HepG2 (cell line): ENCODE measurements around the gene ZBTB21. TPM values are rescaled to one million over a fixed set of nuclear protein-coding genes. Genes with fewer than 3 reads are reported as not detected.
"Not testable (repeated sequence)": the region's sequence is repeated elsewhere in the genome, so short reads cannot be mapped to it uniquely, and the experiment has no call there.

Source experiments
- ATAC-seq: fragments of 200-7000 bp; cut with Tn5 transposase; 3 replicates; pipeline ENCODE4 v1.9.1; 2020; ENCODE audit warnings: mild to moderate bottlenecking, moderate library complexity
- BruUV-seq: library from RNA; stranded (reverse); fragments of 400-500 nt; replicated peaks from 2 replicates; lab custom pipeline; 2021; lab: Mats Ljungman, UMichigan
- CTCF ChIA-PET: fragments of 300-600 bp; formaldehyde crosslinking; extraction: SDS; loops from one replicate; lab custom pipeline; 2021; ENCODE audit warnings: low total read pairs, inconsistent platforms, low intra/inter-chr PET ratio; lab: Yijun Ruan, JAX
- POLR2A ChIA-PET: fragments of 350-600 bp; sonication (Branson Sonifier 250); formaldehyde crosslinking; loops from one replicate; lab custom pipeline; 2020; ENCODE audit warnings: antibody characterized with exemption, inconsistent platforms; lab: Yijun Ruan, JAX
- DNase-seq: peaks from one replicate; pipeline ENCODE4 v3.0.0-alpha.2; 2015; ENCODE audit warnings: low spot score
- FAIRE-seq: peaks from 3 replicates; lab custom pipeline; 2011; peaks lifted over from hg19 to GRCh38; lab: Jason Lieb, UNC
- H2AFZ ChIP-seq: one replicate; pipeline ENCODE4 v1.6.1; 2011; ENCODE audit warnings: low read length, inconsistent platforms
- H3K27ac ChIP-seq: fragments of 300-600 bp; 3 replicates; pipeline ENCODE4 v1.8.0; 2011; ENCODE audit warnings: mixed run types, mild to moderate bottlenecking, mixed read lengths, low read length, inconsistent platforms; ENCODE audit not compliant: insufficient read depth; ENCODE audit errors: extremely low read length
- H3K27me3 ChIP-seq, 2 experiments: fragments of 200-600 bp in 1 of 2; 2 replicates in 1 of 2; 3 replicates in 1 of 2; pipeline versions ENCODE4 v1.6.0 to v1.8.0; 2011; ENCODE audit warnings: low read length in 2 of 2, mild to moderate bottlenecking in 2 of 2, moderate library complexity in 2 of 2, inconsistent platforms in 1 of 2; ENCODE audit not compliant: insufficient read depth in 2 of 2, control insufficient read depth in 1 of 2
- H3K36me3 ChIP-seq, 2 experiments: fragments of 200-600 bp in 1 of 2; replicated peaks in 1 of 2; 2 replicates in 1 of 2; 3 replicates in 1 of 2; pipeline versions ENCODE4 v1.5.1 to v1.8.0; 2011; ENCODE audit warnings: low read length in 2 of 2, inconsistent platforms in 1 of 2; ENCODE audit not compliant: insufficient read depth in 2 of 2, control insufficient read depth in 1 of 2
- H3K4me1 ChIP-seq: 2 replicates; pipeline ENCODE4 v1.5.1; 2012; ENCODE audit warnings: low read length, inconsistent platforms; ENCODE audit not compliant: insufficient read depth
- H3K4me2 ChIP-seq: 2 replicates; pipeline ENCODE4 v1.6.0; 2011; ENCODE audit warnings: low read depth, low read length, inconsistent platforms
- H3K4me3 ChIP-seq, 3 experiments: fragments of 200-600 bp in 1 of 3; sonication (generic), shearing (Covaris generic) in 1 of 3; replicated peaks in 1 of 3; 2 replicates each; pipeline ENCODE4 v1.5.1; 2011 to 2016; ENCODE audit warnings: low read length in 3 of 3, inconsistent platforms in 2 of 3, low read depth in 2 of 3, mild to moderate bottlenecking in 2 of 3, control low read depth in 1 of 3, mixed read lengths in 1 of 3; ENCODE audit not compliant: insufficient read depth in 1 of 3
- H3K79me2 ChIP-seq: one replicate; pipeline ENCODE4 v1.6.1; 2011; ENCODE audit warnings: low read length, inconsistent platforms; ENCODE audit not compliant: insufficient read depth
- H3K9ac ChIP-seq: 2 replicates; pipeline ENCODE4 v1.6.0; 2011; ENCODE audit warnings: mild to moderate bottlenecking, low read depth, low read length, inconsistent platforms; ENCODE audit not compliant: insufficient read depth
- H3K9me3 ChIP-seq: 2 replicates; pipeline ENCODE4 v1.5.1; 2012; ENCODE audit warnings: mild to moderate bottlenecking, low read length
- H4K20me1 ChIP-seq: 2 replicates; pipeline ENCODE4 v1.6.0; 2011; ENCODE audit warnings: inconsistent platforms, mild to moderate bottlenecking, low read length, moderate library complexity; ENCODE audit not compliant: insufficient read depth
- CCAR2 ChIP-seq: fragments of 200-400 bp; formaldehyde crosslinking; optimal IDR thresholded peaks from 2 replicates; pipeline ENCODE3; 2018; ENCODE audit warnings: low read depth, mild to moderate bottlenecking, low read length, moderate library complexity
- EHMT2 ChIP-seq: fragments of 200-600 bp; sonication (generic); IDR thresholded peaks from 2 replicates; pipeline ENCODE4 v1.7.0; 2017; ENCODE audit warnings: antibody characterized with exemption, low read depth, low read length, borderline replicate concordance
- IRF1 ChIP-seq: sonication (generic); formaldehyde crosslinking; IDR thresholded peaks from 2 replicates; pipeline ENCODE4 v1.4.0; 2020; ENCODE audit warnings: low read depth, mild to moderate bottlenecking, missing genetic modification reagents
- RFX5 ChIP-seq: IDR thresholded peaks from 2 replicates; pipeline ENCODE4 v1.6.1; 2011; ENCODE audit warnings: low read depth, low read length, improper control_type of control experiment
- SMYD3 ChIP-seq: sonication (generic); formaldehyde crosslinking; IDR thresholded peaks from 2 replicates; pipeline ENCODE4 v1.8.1; 2023; ENCODE audit warnings: mild to moderate bottlenecking, missing genetic modification reagents
- TBL1XR1 ChIP-seq: fragments of 150-350 bp; IDR thresholded peaks from 2 replicates; pipeline ENCODE4 v1.6.1; 2014; ENCODE audit warnings: borderline replicate concordance, low read length; ENCODE audit not compliant: partially characterized antibody
- WGBS: methylation state at CpG from one replicate; pipeline ENCODE4 v1.1.6; 2017; ENCODE audit warnings: low lambda C conversion rate; 5-methylcytosine and 5-hydroxymethylcytosine counted together
- in situ Hi-C: cut with HindIII; loops from 2 replicates; pipeline ENCODE4 v1.10.0; 2017; ENCODE audit warnings: low pct_unique_long_range_greater_than_20kb; ENCODE audit not compliant: extremely low pct_ligation_motif_present
- intact Hi-C: fragments of 100-400 bp; cut with micrococcal nuclease; formaldehyde crosslinking; loops from one replicate; pipeline ENCODE4 v1.10.0; 2022; ENCODE audit not compliant: unreplicated experiment
- polyA plus RNA-seq, 8 experiments: library from polyadenylated mRNA; depleted of rRNA in 3 of 8; stranded (reverse) in 7 of 8; unstranded in 1 of 8; fragments of >200 nt; fragmentation: Illumina TruSeq in 4 of 8; extraction: Trizol in 4 of 8; gene quantifications; 2 replicates each; pipeline versions ENCODE4 v1.2.1 to v1.2.3, GENCODE V29; 2011 to 2016; ENCODE audit warnings: low read depth in 4 of 8, missing spikeins in 1 of 8, mixed read lengths in 1 of 8; ENCODE audit not compliant: insufficient read depth in 1 of 8
- total RNA-seq, 5 experiments: library from RNA; depleted of rRNA; stranded (reverse); fragments of >200 nt; fragmentation: Illumina TruSeq; extraction: Trizol; gene quantifications; 2 replicates each; pipeline ENCODE4 v1.2.3, GENCODE V29; 2016; ENCODE audit warnings: low read depth in 1 of 5
- TF ChIP-seq, protein P1 (sequence below): sonication (generic); formaldehyde crosslinking; IDR thresholded peaks from 2 replicates; pipeline ENCODE4 v1.8.1; 2023; ENCODE audit warnings: mild to moderate bottlenecking, missing genetic modification reagents, borderline replicate concordance

The ZBTB21 gene
- total and polyA plus RNA-seq, 2 of the 13 experiments (the other 11 are each of a cell fraction or from before 2014, with no cell fraction given): 4.5 to 6.1 TPM

GRCh38 chr21:41997657-41998056 is 12.5 kb downstream of the ZBTB21 start:
- no peaks in the 10 kb centered on the region for H3K4me1 ChIP-seq
- no peak overlapping the region for H2AFZ ChIP-seq
- DNase-seq: no peak
- POLR2A ChIA-PET: no interaction called here
- peaks cover 5% of the 10 kb centered on the region for H3K79me2 ChIP-seq
- H3K9me3 ChIP-seq: peaks cover 11% of the 10 kb centered on the region
- CTCF ChIA-PET: no interaction called here
- BruUV-seq: no TSS peak
- in situ Hi-C loops: no loop called here
- no peaks in the 10 kb centered on the region for H3K27me3 ChIP-seq
- intact Hi-C loops: no loop called here
- no peak for ATAC-seq
- TF ChIP-seq CCAR2 (no peak), IRF1 (no peak)
- no peak overlapping the region for H3K4me3 ChIP-seq
- 100% methylated on average over 1 of the region's 1 CpG for WGBS
- peaks cover 13 to 38% of the 10 kb centered on the region in 2 experiments for H3K36me3 ChIP-seq
- H3K27ac ChIP-seq: no peak overlapping the region
- H3K4me2 ChIP-seq: no peak overlapping the region
- no peak for FAIRE-seq
- no peaks in the 10 kb centered on the region for H4K20me1 ChIP-seq
- no peak overlapping the region for H3K9ac ChIP-seq

- Histone ChIP-seq H3K27me3 (no peaks in the 10 kb centered on the region), H3K9me3 (peaks cover 11% of the 10 kb centered on the region), H3K79me2 (peaks cover 5% of the 10 kb centered on the region), H3K36me3 (peaks cover 11 to 51% of the 10 kb centered on the region in 2 experiments), H3K4me2 (no peak overlapping the region)
- no peak for FAIRE-seq
- WGBS: 91% methylated on average over 3 of the region's 3 CpGs
- POLR2A ChIA-PET: no interaction called here
- intact Hi-C loops: no loop called here
- no TSS peak for BruUV-seq
- CTCF ChIA-PET: no interaction called here
- TF ChIP-seq RFX5: no peak
- no peak for TF ChIP-seq TBL1XR1
- TF ChIP-seq SMYD3: no peak
- no peak for TF ChIP-seq EHMT2
- TF ChIP-seq, protein P1, sequence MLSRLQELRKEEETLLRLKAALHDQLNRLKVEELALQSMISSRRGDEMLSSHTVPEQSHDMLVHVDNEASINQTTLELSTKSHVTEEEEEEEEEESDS (CRISPR knock-in tag): no peak
- TF ChIP-seq, all 625 proteins: peak for 0
- Histone ChIP-seq H4K20me1 (no peaks in the 10 kb centered on the region), H3K9ac (no peak overlapping the region), H2AFZ (no peak overlapping the region), H3K4me3 (no peak overlapping the region), H3K4me1 (no peaks in the 10 kb centered on the region), H3K27ac (no peak overlapping the region)
- in situ Hi-C loops: no loop called here
- no peak for DNase-seq
- no peak for ATAC-seq
These were observed 14.6 kb downstream of the ZBTB21 start for GRCh38 chr21:41995577-41995976.

GRCh38 chr21:41994613-41995012 is 15.5 kb downstream of the ZBTB21 start:
- POLR2A ChIA-PET, H3K4me3 ChIP-seq, H3K9ac ChIP-seq, H3K4me2 ChIP-seq, H3K27ac ChIP-seq, DNase-seq, H3K4me1 ChIP-seq, ATAC-seq, H4K20me1 ChIP-seq, FAIRE-seq, H2AFZ ChIP-seq, BruUV-seq, H3K27me3 ChIP-seq, H3K79me2 ChIP-seq, in situ Hi-C loops, CTCF ChIA-PET, intact Hi-C loops: not testable (repeated sequence)
- Histone ChIP-seq H3K9me3 (peaks cover 11% of the 10 kb centered on the region), H3K36me3 (peaks cover 11 to 50% of the 10 kb centered on the region in 2 experiments)
- WGBS: 87% methylated on average over 5 of the region's 5 CpGs
